Duodenal mucosa (tissue), 2 donors: Measurements from ENCODE around the gene IP6K3.

Experiments used
- H3K27ac ChIP-seq: one replicate; pipeline ENCODE4 v1.7.0; 2013; ENCODE audit warnings: low read depth, low read length
- H3K27me3 ChIP-seq, 2 donors: one replicate each; pipeline ENCODE4 v1.7.0; 2013; ENCODE audit warnings: low read length in 2 of 2, control low read depth in 1 of 2; ENCODE audit not compliant: insufficient read depth in 2 of 2, control insufficient read depth in 1 of 2
- H3K36me3 ChIP-seq, 2 donors: one replicate each; pipeline ENCODE4 v1.7.0; 2013; ENCODE audit warnings: low read length in 2 of 2, control low read depth in 1 of 2; ENCODE audit not compliant: insufficient read depth in 2 of 2, control insufficient read depth in 1 of 2
- H3K4me1 ChIP-seq, 2 donors: one replicate each; pipeline ENCODE4 v1.7.0; 2013; ENCODE audit warnings: low read length in 2 of 2, control low read depth in 1 of 2; ENCODE audit not compliant: insufficient read depth in 2 of 2, control insufficient read depth in 1 of 2
- H3K4me3 ChIP-seq, 2 donors: one replicate each; pipeline ENCODE4 v1.7.0; 2013; ENCODE audit warnings: low read length in 2 of 2, low read depth in 1 of 2
- H3K9ac ChIP-seq, 2 donors: one replicate each; pipeline ENCODE4 v1.7.0; 2013; ENCODE audit warnings: low read length in 2 of 2, low read depth in 1 of 2
- H3K9me3 ChIP-seq, 2 donors: one replicate each; pipeline ENCODE4 v1.7.0; 2013; ENCODE audit warnings: low read length in 2 of 2, control low read depth in 1 of 2; ENCODE audit not compliant: control insufficient read depth in 1 of 2

The IP6K3 gene

DNA sequence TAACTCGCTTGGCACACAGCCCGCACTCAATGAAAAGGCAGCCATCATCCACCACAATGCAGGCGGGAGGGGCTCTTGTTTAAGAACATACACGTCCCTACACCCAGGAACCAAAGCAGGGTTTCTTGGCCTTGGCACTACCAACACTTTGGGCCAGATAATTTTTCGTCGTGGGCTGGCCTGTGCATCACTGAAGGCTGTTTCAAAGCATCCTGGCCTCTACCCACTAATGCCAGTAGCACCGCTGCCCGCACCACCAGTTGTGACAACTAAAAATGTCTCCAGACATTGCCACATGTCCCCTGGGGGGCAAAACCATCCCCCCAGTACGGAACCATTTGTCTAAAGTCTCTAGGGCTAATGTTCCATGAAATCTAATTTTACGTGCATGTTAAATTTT lies 48.2 kb downstream of the IP6K3 start:
- Histone ChIP-seq H3K27ac (no peak overlapping the region), H3K4me3 (no peak overlapping the region), H3K4me1 (peaks cover 10 to 13% of the 10 kb centered on the region in 2 donors), H3K36me3 (peaks cover 35 to 57% of the 10 kb centered on the region in 2 donors), H3K27me3 (no peaks in the 10 kb centered on the region), H3K9me3 (no peaks in the 10 kb centered on the region), H3K9ac (no peak overlapping the region)

DNA sequence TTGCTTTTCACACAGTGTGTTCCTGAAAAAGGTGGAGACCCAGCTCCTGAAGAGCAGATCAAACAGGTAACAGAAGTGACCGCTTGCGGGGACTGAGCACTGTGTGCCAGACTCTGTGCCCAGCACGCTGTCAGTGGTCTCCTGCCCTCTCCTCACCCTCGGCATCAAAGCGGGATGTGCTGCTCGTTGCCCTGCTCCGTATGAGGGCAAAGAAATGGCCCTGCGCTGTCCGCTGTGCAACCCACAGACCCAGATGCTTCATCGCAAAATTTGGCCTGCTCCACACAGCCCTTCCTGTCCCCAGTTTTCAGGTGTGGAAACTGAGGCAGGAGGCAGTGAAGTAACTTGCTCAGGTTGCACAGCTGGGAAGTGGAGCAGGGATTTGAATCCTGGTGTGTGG lies 48.9 kb downstream of the IP6K3 start:
- Histone ChIP-seq H3K36me3 (peaks cover 36 to 63% of the 10 kb centered on the region in 2 donors), H3K4me1 (peaks cover 10 to 18% of the 10 kb centered on the region in 2 donors), H3K27ac (no peak overlapping the region)

DNA sequence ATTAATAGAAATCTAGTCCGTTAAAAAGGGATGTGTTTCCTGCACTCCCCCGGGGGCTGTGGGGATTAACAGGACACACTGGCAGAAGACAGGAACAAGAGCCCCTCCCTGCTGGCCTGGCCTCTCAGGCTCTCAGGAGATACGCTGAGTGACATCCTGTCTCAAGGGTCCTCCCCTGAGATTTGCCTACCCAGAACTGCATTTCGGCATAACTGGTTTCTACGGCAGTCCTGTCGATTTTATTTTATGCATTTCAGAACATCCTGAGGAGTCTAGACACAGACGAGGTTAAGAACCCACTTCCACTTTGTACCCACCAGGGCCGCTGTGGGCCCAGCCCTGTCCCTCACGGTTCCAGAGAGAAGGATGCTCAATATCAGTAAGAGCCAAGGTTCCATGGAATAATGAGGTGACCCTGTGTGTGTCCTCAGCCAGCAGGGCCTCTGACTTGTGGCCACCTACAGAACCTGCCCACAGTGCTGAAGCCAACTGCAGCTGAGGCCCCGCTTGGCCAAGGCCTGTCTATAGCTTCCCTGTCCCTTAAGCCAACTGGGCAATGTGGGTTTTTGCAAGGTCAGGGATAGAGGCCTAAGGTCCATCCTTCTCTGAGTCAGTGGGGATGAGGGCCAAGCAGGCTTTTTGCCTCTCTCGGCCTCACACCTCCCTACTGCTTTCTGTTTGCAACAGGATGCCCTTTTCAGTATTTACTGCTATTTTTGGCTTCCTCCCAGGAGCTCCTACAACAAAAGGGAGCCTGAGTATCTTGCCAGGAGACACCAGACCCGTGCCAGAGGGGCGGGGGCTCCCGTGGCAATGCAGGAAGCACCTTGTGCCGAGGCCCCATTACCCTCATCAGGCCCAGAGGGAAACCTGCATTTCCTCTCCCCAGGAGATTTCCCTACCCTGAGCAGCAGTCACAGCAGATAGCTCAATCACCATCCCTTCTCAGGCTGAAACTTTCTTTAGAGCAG lies 49.9 kb downstream of the IP6K3 start:
- Histone ChIP-seq H3K27me3 (no peaks in the 10 kb centered on the region), H3K4me1 (peaks cover 15 to 24% of the 10 kb centered on the region in 2 donors)

More for the DNA sequence above, 48.9 kb downstream of the IP6K3 start:
- H3K9ac ChIP-seq, result no peak overlapping the region
- no peaks in the 10 kb centered on the region for H3K27me3 ChIP-seq
- no peak overlapping the region for H3K4me3 ChIP-seq
- H3K9me3 ChIP-seq, result no peaks in the 10 kb centered on the region

GRCh38 chr6:33696076-33696475 lies 50.6 kb downstream of the IP6K3 start:
- H3K27me3 ChIP-seq, result no peaks in the 10 kb centered on the region
- H3K4me3 ChIP-seq, result no peak overlapping the region
- no peak overlapping the region for H3K9ac ChIP-seq
- no peaks in the 10 kb centered on the region for H3K9me3 ChIP-seq
- H3K36me3 ChIP-seq, result peaks cover 40 to 81% of the 10 kb centered on the region in 2 donors
- peaks cover 15 to 24% of the 10 kb centered on the region in 2 donors for H3K4me1 ChIP-seq
- H3K27ac ChIP-seq, result no peak overlapping the region

More for the DNA sequence above, 49.9 kb downstream of the IP6K3 start:
- no peak overlapping the region for H3K9ac ChIP-seq
- peaks cover 36 to 74% of the 10 kb centered on the region in 2 donors for H3K36me3 ChIP-seq
- no peaks in the 10 kb centered on the region for H3K9me3 ChIP-seq
- no peak overlapping the region for H3K27ac ChIP-seq
- no peak overlapping the region for H3K4me3 ChIP-seq

DNA sequence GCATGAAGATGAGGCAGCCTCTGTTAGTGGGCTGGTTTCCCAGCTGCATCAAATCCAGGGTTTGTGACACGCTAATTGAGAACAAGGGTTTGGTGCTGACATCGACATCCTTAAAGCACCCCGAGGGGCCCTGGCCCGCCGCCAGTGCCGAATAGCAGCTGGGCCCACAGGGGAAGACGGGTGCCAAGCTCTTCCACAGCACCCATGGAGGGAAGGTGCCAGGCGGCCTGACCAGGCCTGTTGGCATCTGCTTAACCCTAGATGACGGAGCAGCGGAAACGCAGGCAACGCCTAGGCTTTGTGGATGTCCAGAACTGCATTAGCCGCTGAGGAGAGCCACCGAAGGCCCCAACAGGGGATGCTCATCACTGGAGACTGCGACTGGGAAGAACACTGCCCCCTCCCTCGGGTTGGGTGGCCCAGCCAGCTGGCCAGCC lies 51.2 kb downstream of the IP6K3 start:
- Histone ChIP-seq H3K36me3 (peaks cover 46 to 87% of the 10 kb centered on the region in 2 donors), H3K9ac (no peak overlapping the region), H3K27me3 (no peaks in the 10 kb centered on the region), H3K4me1 (peaks cover 15 to 24% of the 10 kb centered on the region in 2 donors), H3K9me3 (no peaks in the 10 kb centered on the region), H3K4me3 (no peak overlapping the region), H3K27ac (no peak overlapping the region)

DNA sequence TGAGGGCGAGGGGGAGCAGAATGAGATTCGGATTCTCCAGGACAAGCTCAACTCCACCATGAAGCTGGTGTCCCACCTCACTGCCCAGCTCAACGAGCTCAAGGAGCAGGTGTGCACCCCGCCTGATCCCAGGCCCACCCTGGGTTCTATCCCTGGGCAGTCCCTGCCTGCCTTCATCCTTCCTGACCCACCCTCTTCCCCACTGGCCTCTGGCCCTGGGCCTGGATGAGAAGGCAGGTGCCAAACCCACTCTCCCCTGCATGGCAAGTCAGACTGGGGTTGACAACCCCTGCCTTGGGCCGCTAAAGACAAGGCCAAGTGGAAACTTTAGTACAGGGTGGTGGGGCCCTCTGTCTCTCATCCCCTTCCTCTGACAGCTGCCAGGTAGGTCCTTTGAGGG lies 51.7 kb downstream of the IP6K3 start:
- Histone ChIP-seq H3K27ac (no peak overlapping the region), H3K36me3 (peaks cover 51 to 87% of the 10 kb centered on the region in 2 donors), H3K9me3 (no peaks in the 10 kb centered on the region), H3K4me3 (no peak overlapping the region), H3K27me3 (no peaks in the 10 kb centered on the region), H3K9ac (no peak overlapping the region), H3K4me1 (peaks cover 15 to 24% of the 10 kb centered on the region in 2 donors)

DNA sequence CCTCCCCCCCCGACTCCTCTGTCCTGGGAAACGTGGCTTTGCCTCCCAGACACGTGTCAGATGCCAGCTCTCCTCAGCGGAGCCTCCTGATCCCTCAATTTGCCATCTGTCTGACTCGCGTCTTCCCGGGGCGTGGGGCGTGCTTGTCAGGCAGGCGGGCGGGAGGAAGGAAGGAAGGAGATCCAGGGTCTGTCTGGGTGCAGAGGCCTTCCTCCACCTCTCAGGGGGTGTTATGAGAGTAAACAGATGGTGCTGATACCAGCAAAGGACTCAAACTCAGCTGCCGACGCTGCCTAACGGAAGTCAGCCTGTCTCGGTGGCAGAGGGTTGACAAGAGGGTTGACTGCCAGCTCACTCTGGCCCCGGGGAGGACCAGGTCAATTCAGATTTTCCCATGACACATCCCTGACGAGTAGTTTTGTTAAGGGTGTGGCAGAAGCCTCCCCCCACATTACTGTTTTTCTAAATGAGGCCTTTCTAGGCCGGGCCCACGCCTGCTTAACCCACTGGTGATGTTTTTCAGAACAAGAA lies 52.2 kb downstream of the IP6K3 start:
- no peaks in the 10 kb centered on the region for H3K27me3 ChIP-seq
- H3K9me3 ChIP-seq, result no peaks in the 10 kb centered on the region
- peaks cover 15 to 24% of the 10 kb centered on the region in 2 donors for H3K4me1 ChIP-seq
- H3K36me3 ChIP-seq, result peaks cover 56 to 92% of the 10 kb centered on the region in 2 donors
- H3K9ac ChIP-seq, result no peak overlapping the region
- H3K4me3 ChIP-seq, result no peak overlapping the region
- no peak overlapping the region for H3K27ac ChIP-seq

GRCh38 chr6:33693186-33694105 lies 53.3 kb downstream of the IP6K3 start:
- H3K4me3 ChIP-seq, result peak overlapping the region in 1 of 2 donors; percentile 32
- H3K9ac ChIP-seq, result no peak overlapping the region

GRCh38 chr6:33692760-33693158 lies 53.9 kb downstream of the IP6K3 start:
- Histone ChIP-seq H3K9me3 (no peaks in the 10 kb centered on the region), H3K36me3 (peaks cover 61 to 95% of the 10 kb centered on the region in 2 donors), H3K9ac (no peak overlapping the region), H3K4me1 (peaks cover 15 to 24% of the 10 kb centered on the region in 2 donors), H3K27me3 (no peaks in the 10 kb centered on the region), H3K4me3 (peak overlapping the region in 1 of 2 donors; percentile 32), H3K27ac (no peak overlapping the region)

More at GRCh38 chr6:33693186-33694105, 53.3 kb downstream of the IP6K3 start:
- Histone ChIP-seq H3K4me1 (peaks cover 15 to 24% of the 10 kb centered on the region in 2 donors), H3K36me3 (peaks cover 61 to 96% of the 10 kb centered on the region in 2 donors), H3K9me3 (no peaks in the 10 kb centered on the region), H3K27ac (no peak overlapping the region), H3K27me3 (no peaks in the 10 kb centered on the region)
